ENCODE results near the gene SORCS2.

- no peak for TF ChIP-seq CTCF (IDR thresholded peaks at IDR 0.05)
- TF ChIP-seq POLR2A (IDR thresholded peaks at IDR 0.05): no peak
Observed at GRCh38 chr4:7179158-7179557, 13.2 kb upstream of the SORCS2 start.
